ENCODE measurements around the gene DNAJB1.
"Not testable (repeated sequence)": the region's sequence is repeated elsewhere in the genome, so short reads cannot be mapped to it uniquely, and the experiment has no call there.

The DNAJB1 gene

DNA sequence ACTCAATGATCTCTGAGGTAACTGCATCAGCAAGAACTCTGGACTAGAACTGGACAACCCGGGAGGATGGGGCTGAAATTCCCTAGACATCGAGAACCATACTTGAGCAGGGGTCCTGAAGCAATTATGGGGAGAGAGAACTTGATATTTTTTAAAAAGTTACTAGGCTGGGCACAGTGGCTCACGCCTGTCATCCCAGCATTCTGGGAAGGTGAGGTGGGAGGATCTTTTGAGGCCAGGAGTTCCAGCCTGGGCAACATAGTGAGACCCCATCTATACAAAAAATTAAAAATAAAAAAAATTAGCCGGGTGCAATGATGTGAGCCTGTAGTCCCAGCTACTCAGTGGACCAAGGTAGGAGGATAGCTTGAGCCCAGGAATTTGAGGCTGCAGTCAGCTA lies 2.3 kb upstream of the DNAJB1 start:
- DNase-seq (ENCODE audit: low spot score), result no peak

DNA sequence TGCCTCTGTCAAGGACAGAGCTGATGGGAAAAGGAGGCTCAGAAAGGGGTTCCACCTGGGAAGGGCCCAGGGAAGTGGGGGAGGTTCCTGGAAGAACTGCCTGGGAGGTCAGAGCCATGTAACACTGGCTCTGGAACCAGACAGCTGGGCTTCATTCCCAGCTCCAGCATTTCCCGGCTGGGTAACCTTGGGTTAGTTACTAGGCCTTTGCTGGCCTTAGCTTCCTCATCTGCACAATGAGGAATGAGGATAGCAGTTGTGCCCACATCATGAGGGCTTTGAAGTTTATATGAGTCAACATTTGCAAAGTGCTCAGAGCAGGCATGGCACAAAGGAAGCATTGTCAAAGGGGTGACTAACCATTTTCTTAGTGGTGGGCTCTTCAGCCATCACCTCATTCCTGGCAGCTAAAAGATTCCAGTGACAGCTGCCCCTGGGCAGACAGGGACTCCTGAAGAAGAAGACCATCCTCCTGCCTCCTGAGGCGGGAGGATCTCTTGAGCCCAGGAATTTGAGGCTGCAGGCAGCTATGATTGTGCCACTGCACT lies 1.7 kb upstream of the DNAJB1 start:
- DNase-seq (ENCODE audit: low spot score), result peak; percentile 74

DNA sequence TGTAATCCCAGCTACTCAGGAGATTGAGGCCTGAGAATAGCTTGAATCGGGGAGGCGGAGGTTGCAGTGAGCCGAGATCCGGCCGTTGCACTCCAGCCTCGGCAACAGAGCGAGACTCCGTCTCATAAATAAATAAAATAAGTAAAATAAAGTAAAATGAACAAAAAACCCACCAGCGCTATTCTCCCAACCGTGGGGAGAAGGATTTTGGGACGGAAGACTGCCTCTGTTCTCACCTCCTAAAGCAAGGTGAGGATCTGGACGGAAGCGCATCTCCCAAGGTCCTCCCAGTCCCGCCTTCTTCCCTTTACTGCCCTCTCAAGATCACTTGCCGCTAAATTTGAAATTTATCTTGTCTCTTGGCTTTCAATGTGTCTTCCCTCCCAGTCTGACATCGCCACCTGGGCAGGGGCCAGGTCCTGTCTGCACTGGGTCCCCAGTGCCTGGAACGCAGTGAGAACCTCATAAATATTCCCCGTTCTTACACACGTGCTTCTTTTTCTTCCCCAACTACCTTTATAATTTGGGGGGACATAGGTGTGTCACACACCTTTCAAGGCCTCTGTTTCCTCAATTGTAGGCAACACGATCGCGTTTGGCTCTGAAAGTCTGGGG lies 1.2 kb upstream of the DNAJB1 start:
- DNase-seq (ENCODE audit: low spot score), result no peak

DNA sequence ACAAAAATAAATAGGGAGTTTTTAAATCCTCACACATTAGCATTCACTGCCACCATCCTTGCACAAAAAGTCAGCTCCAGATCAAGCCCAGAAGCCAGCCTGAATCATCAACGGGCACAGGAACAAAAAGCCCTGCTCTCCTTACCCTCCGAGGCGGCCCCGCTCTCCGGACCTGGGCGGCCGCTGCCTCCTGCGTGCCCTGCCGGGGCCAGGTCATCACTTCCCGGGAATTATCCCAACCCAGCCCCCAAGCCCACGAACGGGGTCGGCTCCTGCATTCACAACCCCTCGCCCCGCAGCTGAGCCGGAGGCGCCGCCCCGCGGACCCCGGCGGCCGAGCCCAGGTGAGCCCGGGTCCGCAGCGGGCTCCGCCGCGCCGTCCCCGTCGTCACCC lies 754 bp downstream of the DNAJB1 start:
- DNase-seq (ENCODE audit: low spot score), result no peak

DNA sequence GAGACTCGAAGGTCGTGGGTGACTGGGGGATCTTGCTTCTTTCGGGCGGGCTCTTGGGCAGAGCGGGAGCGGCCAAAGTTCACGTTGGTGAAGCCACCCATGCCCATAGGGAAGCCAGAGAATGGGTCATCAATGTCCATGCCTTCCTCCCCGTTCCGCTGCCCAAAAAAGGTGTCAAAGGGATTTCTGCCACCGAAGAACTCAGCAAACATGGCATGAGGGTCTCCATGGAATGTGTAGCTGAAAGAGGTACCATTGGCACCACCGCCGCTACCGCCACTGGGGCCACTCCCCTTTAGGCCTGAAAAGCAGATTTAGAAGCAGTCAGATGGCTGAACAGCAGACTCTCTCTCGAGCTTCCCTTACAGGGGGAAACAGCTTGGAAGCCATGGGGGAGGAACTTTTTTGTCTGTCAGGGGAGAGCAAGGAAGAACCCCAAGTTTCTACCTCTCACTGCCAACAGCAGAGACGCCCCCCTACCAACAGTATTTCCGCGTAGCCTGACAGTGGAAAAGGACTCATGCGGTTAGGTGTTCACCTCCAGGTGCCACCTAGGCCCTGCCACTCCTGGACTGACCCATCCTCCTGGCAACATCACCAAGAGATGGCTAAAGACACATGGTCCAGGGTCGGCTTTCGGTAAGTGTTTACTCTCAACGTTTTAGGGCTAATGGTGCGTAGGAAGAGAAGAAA lies 1.3 kb downstream of the DNAJB1 start:
- no peak for DNase-seq (ENCODE audit: low spot score)

DNA sequence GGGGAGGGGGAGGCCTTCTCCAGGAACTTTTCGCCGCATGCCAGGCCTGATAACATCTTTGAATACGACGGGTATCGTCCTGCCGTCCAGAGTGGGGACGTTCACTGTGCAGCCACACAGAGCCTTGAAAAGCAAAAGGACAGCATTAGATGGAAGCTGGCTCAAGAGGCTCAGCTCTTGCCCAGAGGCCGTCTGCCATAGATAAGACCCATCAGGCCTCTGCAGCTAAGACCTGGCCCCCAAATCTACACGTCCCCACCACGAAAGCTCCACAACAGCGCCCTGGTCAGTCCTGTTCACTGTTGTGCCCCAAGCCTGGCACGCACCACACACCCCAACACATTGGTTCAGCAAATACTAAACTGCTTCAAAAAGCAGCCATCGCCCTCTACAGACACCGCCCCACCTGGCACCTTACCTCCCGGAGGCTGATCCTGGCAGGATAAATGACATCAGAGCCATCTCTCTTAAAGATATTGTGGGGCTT lies 2.1 kb downstream of the DNAJB1 start:
- DNase-seq (ENCODE audit: low spot score), result peak; percentile 45

DNA sequence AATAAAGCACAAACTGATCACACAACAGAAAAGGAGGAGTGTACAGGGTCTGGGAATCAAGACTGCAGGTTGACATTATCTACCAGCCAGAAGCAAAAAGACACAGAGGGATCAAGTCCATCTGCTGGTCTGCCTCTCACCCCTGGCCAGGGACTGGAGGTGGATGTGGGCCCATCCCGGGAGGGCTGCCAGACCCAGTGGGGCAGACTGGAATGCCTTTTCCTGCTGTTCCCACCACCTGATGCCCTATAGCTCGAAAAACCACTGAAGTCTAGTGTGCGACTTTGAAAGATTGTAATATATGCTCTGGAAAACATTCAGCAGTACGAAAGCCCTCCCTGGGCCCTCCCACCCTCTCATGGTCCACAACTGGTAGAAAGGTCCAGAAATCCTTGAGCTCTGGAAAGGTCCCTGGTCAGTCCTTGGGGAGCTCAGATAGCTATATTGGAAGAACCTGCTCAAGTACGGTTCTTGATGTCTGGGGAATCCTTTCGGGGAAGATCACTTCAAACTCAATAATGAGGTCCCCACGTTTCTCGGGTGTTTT lies 2.6 kb downstream of the DNAJB1 start:
- DNase-seq (ENCODE audit: low spot score), result no peak

DNA sequence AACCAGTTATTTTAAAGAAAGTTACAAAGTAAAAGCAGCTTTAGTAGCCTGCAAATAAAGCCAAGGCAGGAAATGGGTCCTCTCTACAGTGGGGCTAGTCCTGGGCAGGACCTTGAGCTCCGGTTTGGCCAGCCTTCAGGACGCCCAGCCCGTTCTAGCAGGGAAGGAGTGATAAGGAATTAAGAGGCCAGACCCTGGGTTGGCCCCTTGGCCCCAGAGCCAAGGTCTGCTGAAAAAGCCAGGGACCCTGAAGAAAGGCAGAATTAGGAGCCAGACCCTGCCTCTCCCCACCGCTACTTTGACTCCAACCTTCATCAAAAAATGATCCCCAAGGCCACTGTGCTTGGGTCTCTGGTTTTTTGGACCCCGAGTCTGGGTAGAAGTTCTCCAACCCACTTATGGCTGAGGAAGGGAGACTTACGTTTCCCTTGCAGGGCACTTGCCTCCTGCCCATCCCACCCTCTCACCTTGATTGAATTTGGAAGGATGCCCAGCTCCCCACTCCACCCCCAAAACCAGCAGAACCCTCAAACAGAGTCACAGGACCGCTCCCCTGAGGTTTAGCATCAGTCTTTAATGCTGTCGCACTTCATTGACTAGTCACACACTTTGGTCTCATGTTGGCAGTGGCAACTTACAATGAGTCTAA lies 3.9 kb downstream of the DNAJB1 start:
- DNase-seq (ENCODE audit: low spot score), result no peak

DNA sequence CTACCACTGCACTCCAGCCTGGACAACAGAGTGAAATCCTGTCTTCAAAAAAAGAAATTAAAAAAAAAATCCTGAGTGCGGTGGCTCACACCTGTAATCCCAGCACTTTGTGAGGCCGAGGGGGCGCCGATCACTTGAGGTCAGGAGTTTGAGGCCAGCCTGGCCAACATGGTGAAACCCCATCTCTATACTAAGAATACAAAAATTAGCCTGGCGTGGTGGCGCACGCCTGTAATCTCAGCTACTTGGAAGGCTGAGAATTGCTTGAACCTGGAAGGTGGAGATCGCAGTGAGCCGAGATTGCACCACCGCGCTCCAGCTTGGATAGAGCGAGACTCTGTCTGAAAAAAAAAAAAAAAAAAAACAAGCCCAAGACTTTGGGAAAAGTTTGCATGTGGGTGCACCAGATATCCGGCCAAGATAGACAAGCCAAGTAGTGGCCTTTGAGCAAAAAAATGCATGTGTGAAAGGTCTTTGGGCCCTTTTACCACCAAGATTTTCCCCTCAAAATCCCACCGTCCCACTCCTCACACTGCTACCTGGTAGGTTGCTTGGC lies 5.7 kb downstream of the DNAJB1 start:
- DNase-seq (ENCODE audit: low spot score), result no peak

DNA sequence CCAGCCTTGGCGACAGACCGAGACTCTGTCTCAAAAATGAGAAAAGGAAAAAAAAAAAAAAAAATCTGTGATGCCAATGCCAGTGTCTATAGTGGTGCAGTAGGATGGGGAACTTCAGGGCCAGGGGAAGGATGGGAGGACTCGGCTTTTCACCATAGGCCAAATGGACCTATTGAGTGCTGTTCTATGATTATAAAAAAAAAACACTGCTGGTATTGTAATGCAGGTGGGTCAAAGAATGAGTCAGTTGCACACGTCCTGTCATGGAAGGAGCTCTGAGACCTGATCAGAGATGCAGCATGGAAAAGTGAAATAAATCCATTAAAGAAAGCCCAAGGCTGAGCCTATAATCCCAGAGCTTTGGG lies 7.0 kb downstream of the DNAJB1 start:
- DNase-seq (ENCODE audit: low spot score), result no peak

DNA sequence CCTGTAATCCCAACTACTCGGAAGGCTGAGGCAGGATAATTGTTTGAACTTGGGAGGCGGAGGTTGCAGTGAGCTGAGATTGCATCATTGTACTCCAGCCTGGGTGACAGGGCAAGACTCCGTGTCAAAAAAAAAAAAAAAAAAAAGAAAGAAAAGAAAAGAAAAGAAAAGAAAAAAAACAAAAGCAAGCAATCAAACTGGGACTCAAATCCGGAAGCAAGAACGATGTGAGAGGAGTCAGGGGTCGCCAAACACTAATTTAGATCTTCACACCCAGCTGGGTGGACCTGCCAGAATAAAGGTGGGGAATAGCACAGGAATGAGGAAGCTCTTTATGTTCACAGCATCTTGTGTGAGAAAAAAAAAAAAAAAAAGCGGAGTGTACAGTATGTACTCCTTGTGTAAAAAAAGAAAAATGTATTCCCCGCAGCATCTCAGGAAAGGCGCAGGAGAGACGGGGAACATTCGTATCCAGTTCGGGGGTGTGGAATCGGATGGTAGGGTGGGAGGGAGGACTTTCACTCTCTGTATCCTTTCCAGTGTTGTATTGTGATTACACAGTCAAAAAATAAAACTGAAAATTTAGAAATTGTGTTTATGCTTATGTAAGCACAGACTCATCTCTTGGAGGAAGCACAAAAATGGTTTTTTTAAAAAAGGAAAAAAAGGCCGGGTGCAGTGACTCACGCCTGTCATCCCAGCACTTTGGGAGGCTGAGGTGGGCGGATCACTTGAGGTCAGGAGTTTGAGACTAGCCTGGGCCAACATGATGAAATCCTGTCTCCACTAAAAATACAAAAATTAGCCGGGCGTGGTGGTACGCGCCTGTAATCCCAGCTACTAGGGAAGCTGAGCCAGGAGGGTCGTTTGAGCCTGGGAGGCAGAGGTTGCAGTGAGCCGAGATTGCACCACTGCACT lies 7.6 kb downstream of the DNAJB1 start:
- DNase-seq (ENCODE audit: low spot score), result peak; percentile 81

DNA sequence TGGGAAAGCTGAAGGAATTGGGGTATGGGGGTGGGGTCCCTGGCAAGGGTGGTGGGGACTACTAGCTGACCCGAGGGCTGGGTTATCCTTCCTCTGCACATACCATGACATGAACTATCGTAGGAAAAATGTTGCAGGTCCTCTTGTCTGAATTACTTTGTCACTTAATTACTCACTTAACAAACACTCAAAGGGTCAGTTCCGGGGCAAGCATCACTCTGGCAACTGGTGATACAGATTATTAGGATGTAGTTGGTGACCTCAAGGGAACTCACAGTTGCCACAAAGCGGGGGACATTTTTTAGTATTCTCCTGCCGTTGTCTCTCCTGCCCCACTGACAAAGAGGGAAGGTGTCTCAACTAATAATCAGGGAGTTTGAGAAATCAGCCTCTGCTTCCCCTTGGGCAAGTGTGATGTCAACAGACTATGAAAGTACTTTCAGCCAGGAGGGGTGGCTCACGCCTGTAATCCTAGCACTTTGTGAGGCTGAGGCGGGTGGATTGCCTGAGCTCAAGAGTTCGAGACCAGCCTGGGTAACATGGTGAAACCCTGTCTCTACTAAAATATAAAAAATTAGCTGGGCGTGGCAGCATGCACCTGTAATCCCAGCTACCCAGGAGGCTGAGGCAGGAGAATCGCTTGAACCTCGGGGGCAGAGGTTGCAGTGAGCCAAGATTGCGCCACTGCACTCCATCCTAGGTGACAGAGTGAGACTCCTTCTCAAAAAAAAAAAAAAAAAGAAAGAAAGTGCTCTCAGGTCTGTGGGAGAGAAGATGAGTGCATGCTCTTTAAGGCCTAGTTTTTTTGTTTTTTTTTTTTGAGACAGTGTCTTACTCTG lies 10.3 kb downstream of the DNAJB1 start:
- peak; percentile 85 for DNase-seq (ENCODE audit: low spot score)

DNA sequence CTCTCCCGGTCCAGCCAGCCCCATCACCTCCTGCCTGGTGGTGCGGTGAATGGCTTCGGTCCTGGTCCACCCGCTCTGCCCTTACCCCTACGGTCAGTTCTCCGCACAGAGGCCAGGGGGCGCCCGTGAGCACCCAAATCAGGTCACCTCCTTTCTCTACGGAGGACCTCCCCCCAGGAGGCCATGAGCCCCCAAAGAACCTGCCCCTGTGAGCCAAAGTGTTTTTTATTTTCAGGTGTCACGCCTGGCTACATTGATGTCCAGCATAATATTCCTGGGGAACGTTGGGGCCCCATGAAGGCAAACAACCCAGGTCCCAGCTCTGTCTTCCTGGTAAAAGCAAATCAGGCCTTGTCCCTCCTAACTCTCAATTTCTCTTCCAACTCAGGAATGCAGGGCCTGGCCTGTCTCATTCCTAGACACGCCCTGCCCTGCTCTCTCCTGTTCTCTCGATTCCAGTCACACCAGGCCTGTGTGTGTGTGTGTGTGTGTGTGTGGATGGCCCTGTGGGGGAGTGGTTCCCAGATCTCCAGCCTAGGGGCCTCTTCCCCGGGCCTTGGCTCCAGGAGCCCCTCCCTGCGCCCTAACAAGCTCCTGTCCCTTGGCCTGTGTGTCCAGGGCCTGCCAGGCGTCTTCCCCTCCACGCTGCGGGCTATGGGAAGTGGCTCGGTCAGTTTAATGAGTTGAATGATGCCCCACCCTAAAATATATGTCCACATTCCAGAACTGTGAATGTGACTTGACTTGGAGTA lies 12.5 kb downstream of the DNAJB1 start:
- peak; percentile 47 for DNase-seq (ENCODE audit: low spot score)

DNA sequence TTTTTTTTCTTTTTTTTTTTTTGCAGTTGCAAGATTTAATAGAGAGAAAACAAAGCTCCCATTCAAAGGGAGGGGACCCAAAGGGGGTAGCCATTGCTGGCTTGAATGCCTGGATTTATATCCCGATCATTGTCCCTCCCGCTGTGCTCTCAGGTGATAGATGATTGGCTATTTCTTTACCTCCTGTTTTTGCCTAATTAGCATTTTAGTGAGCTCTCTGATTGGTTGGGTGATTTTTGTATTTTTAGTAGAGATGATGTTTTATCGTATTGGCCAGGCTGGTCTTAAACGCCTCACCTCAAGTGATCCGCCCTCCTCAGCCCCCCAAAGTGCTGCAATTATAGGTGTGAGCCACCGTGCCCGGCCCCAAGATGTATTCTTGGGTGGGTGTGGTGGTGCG lies 13.6 kb downstream of the DNAJB1 start:
- not testable (repeated sequence) for DNase-seq (ENCODE audit: low spot score)

DNA sequence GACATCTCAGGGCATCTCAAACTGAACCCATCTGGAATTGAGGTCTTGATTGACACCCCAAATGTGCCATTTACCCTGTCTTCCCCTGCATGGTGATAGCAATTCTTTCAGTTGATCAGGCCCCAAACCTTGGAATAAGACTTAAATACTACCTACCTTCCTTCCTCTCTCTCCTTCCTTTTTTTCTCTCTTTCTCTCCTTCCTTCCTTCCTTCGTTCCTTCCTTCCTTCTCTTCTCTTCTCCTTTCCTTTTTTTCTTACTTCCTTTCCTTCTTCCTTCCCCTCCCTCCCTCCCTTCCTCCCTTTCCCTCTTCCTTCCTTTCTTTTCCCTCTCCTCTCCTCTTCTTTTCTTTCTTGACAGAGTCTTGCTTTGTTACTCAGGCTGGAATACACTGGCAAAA lies 14.9 kb downstream of the DNAJB1 start:
- DNase-seq (ENCODE audit: low spot score), result no peak

DNA sequence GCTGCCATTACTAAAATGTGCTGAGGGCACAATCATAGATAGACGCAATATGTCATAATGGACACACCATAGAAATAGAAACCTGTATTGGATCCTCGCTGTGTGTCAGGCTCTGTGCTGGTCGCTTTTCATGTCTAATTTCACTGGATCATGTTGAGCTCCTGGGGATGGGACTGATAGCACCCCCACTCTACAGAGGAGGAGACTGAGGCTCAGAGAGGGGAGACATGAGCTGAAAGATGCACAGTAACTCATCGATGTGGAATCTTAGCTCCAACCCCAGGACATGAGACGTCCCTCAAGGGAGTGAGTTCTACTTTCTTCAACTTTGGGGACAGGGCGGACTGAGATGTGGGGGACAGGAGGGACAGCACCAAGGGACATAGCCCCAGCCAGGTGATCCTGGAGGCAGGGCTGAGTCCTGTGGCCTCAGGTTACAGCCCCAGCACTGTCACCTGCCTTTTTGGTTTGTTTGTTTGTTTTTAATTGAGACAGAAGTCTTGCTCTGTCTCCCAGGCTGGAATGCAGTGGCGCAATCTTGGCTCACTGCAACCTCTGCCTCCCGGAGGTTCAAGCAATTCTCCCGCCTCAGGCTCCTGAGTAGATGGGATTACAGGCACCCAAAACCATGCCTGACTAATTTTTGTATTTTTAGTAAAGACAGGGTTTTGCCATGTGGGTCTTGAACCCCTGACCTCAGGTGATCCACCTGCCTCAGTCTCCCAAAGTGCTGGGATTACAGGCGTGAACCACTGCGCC lies 15.7 kb downstream of the DNAJB1 start:
- DNase-seq (ENCODE audit: low spot score), result no peak

DNA sequence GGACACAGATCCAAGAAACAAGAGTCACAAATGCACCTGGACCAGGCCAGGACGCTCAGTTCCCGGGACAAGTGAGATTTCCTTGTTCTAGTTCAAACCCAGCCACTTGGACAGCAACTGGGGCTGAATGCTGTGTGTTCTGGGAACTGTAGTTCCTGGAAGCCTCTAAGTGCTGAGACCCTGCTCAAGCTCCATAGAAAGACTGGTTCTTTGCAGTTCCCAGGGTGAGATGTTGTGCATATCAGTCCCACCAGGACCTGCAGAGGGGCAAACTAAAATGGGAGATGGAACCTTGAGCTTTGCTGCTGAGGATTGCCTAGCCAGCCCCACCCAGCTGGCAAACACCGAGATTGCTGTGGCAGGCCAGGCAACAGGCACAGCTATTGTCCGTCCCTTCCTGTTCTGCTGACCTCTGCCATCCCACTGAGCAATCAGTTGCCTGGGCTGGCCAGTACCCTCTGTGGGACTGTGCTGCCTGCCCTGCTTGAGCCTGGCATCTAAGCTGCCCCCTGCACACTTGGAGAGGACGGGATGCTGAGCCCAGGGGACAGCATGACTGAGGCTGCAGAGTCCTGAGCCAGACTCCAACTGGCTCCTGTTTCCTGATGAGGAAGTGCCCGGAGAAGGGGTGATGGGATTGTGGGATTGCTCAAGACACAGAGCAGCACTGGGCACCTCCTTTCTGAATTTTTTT lies 20.8 kb downstream of the DNAJB1 start:
- DNase-seq (ENCODE audit: low spot score), result no peak

DNA sequence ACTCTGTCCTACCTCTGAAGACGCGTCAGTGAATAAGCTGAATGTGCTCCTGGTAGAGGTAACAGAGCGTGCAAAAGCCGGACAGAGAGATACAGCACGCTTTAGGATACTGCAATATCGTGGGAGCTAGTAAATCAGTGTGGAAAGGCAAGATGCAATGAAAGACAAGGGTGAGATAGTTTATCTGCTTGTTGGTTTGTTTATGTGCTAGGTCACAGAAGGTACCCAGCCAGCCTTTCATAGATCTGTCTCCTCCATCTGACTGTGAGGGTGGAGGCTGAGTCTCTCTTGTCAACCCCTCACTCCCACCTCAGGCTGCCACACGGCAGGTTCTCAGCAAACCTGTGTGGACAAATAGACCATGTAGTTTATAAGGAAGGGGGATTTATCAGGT lies 21.4 kb downstream of the DNAJB1 start:
- DNase-seq (ENCODE audit: low spot score), result no peak

Data from RKO (cell line).